Measurements from ENCODE around the gene MATK. TPM values are rescaled to one million over a fixed set of nuclear protein-coding genes. Genes with fewer than 3 reads are reported as not detected.

Gene MATK
- total RNA-seq, 2 donors from 2014 or later: 5.7 to 5.8 TPM

GRCh38 chr19:3813473-3814392, 27.6 kb upstream of the MATK start:
- H3K4me1 Mint-ChIP-seq: no peaks in the 10 kb centered on the region
- no peak overlapping the region for H3K4me3 ChIP-seq (ENCODE audit: low read length)
- H3K27ac ChIP-seq (ENCODE audit: low read depth, low read length): no peak overlapping the region
- DNase-seq: peak; percentile 34
- no peaks in the 10 kb centered on the region for H3K9me3 ChIP-seq (ENCODE audit: control insufficient read depth, low read length)
- H3K36me3 Mint-ChIP-seq (ENCODE audit: low read depth): no peaks in the 10 kb centered on the region
- H3K27ac Mint-ChIP-seq: no peak overlapping the region
- WGBS, 2 experiments (ENCODE audit: insufficient coverage in 1 of 2, insufficient read length in 1 of 2): 89 to 96% methylated on average over 11 to 22 of the region's 22 CpGs
- H3K36me3 ChIP-seq (ENCODE audit: control insufficient read depth, insufficient read depth, low read length): no peaks in the 10 kb centered on the region
- no peaks in the 10 kb centered on the region for H3K27me3 Mint-ChIP-seq (ENCODE audit: insufficient read depth)
- H3K27me3 ChIP-seq (ENCODE audit: control insufficient read depth, insufficient read depth, low read length, poor library complexity, severe bottlenecking): no peaks in the 10 kb centered on the region
- no peak overlapping the region for H3K4me3 Mint-ChIP-seq
- no peaks in the 10 kb centered on the region for H3K4me1 ChIP-seq (ENCODE audit: control insufficient read depth, insufficient read depth, low read length)
- no peaks in the 10 kb centered on the region for H3K9me3 Mint-ChIP-seq
- no peak overlapping the region for H3K9ac ChIP-seq (ENCODE audit: extremely low read depth, low read length, poor library complexity, severe bottlenecking)
- TF ChIP-seq CTCF (conservative IDR thresholded peaks at IDR 0.05): no peak

DNA sequence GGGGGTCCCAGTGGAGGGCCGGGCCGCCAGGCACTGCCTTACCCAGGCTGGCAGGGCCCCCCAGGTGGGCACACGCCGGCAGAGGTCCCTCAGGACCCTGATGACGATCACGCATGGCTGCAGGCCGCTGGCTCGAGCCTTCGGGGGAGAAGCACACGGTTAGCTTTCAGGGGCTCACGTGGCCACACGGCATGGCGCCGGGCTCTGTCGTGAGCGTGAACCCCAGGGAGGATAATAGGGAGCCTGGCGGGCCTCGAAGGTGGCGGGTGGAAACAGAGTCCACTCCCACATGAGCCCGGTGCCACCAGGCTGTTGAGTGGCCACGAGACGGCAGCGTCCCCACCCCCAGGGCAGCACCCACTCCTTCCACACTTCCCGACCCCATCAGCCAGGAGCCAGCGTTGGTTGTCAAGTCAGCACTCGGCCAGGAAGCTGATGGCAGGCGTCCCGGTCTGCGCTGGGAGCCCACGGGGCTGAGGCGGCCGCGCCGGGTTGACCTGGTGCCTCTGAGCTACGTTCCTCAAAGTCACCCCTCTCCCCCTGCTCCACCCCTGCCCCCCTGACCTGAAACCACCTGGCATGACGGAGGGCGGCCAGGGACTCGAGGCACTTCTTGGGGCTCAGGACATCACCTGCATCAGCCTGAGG, 24.7 kb upstream of the MATK start:
- H3K4me1 Mint-ChIP-seq: no peaks in the 10 kb centered on the region
- no peaks in the 10 kb centered on the region for H3K36me3 ChIP-seq (ENCODE audit: control insufficient read depth, insufficient read depth, low read length)
- no peak overlapping the region for H3K27ac ChIP-seq (ENCODE audit: low read depth, low read length)
- no peak overlapping the region for H3K27ac Mint-ChIP-seq
- no peaks in the 10 kb centered on the region for H3K9me3 Mint-ChIP-seq
- no peaks in the 10 kb centered on the region for H3K9me3 ChIP-seq (ENCODE audit: control insufficient read depth, low read length)
- no peak overlapping the region for H3K4me3 ChIP-seq (ENCODE audit: low read length)
- DNase-seq: no peak
- no peak overlapping the region for H3K9ac ChIP-seq (ENCODE audit: extremely low read depth, low read length, poor library complexity, severe bottlenecking)
- H3K27me3 Mint-ChIP-seq (ENCODE audit: insufficient read depth): no peaks in the 10 kb centered on the region
- no peaks in the 10 kb centered on the region for H3K4me1 ChIP-seq (ENCODE audit: control insufficient read depth, insufficient read depth, low read length)
- no peak overlapping the region for H3K4me3 Mint-ChIP-seq
- no peaks in the 10 kb centered on the region for H3K36me3 Mint-ChIP-seq (ENCODE audit: low read depth)
- WGBS, 2 experiments (ENCODE audit: insufficient coverage in 1 of 2, insufficient read length in 1 of 2): 90 to 94% methylated on average over 8 to 38 of the region's 38 CpGs
- no peaks in the 10 kb centered on the region for H3K27me3 ChIP-seq (ENCODE audit: control insufficient read depth, insufficient read depth, low read length, poor library complexity, severe bottlenecking)
- TF ChIP-seq CTCF (conservative IDR thresholded peaks at IDR 0.05): no peak

DNA sequence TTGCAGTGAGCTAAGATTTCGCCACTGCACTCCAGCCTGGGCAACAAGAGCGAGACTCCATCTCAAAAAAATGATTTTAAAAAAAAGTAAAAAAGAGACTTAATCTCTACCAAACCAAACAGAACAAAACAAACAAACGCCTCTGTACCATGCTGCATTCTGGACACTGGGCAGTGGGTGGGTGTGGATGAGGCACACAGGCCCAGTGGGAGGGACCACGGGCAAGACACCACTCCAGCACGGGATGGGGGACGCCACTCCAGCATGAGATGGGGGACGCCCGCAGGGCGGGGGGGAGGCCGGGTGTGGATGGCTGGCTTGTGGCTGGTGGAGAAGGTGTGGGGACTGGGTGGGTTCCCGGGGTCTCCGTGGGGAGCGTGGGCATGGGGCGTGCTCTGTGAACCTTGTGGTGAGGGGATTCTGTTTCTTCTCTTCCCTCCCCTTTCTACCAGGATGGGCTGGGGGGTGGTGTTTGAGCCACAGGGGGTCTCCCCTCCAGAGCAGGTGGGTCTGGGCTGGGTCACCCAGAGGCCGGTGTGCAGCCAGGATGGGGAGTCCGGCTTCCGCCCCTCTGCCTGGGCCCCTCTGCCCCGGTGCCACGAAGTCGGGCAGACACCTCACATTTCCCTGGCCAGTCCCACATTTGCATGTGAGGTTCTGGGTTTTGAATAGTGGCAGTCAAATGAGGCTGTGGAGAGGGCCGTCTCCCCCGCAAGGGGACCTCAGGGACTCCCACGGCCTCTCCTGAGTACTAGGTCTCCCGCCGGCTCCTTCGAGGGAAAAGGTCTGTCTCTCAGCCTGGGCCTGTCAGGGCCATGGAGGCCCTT, 23.9 kb upstream of the MATK start:
- Histone ChIP-seq H3K4me3 (ENCODE audit: low read length) (no peak overlapping the region), H3K9ac (ENCODE audit: extremely low read depth, low read length, poor library complexity, severe bottlenecking) (no peak overlapping the region), H3K27ac (ENCODE audit: low read depth, low read length) (no peak overlapping the region), H3K36me3 (ENCODE audit: control insufficient read depth, insufficient read depth, low read length) (no peaks in the 10 kb centered on the region), H3K27me3 (ENCODE audit: control insufficient read depth, insufficient read depth, low read length, poor library complexity, severe bottlenecking) (no peaks in the 10 kb centered on the region), H3K9me3 (ENCODE audit: control insufficient read depth, low read length) (no peaks in the 10 kb centered on the region), H3K4me1 (ENCODE audit: control insufficient read depth, insufficient read depth, low read length) (no peaks in the 10 kb centered on the region)
- Mint-ChIP-seq H3K27ac (no peak overlapping the region), H3K4me1 (no peaks in the 10 kb centered on the region), H3K4me3 (no peak overlapping the region), H3K9me3 (no peaks in the 10 kb centered on the region), H3K36me3 (ENCODE audit: low read depth) (no peaks in the 10 kb centered on the region), H3K27me3 (ENCODE audit: insufficient read depth) (no peaks in the 10 kb centered on the region)
- DNase-seq: peak; percentile 33
- no peak for TF ChIP-seq CTCF (conservative IDR thresholded peaks at IDR 0.05)
- 86 to 89% methylated on average over 9 to 22 of the region's 26 CpGs for WGBS, 2 experiments (ENCODE audit: insufficient coverage in 1 of 2, insufficient read length in 1 of 2)
